H9 (cell line): Measurements from ENCODE around the gene DUT. TPM values are rescaled to one million over a fixed set of nuclear protein-coding genes. Genes with fewer than 3 reads are reported as not detected.

ENCODE experiments used
- DNase-seq: peaks from one replicate; pipeline ENCODE4 v3.0.0-alpha.2; 2017
- H2AFZ ChIP-seq: one replicate; pipeline ENCODE4 v1.6.1; 2013; ENCODE audit warnings: mild to moderate bottlenecking, low read length, control low read depth, moderate library complexity
- H2AK5ac ChIP-seq: 2 replicates; pipeline ENCODE4 v1.6.1; 2013; ENCODE audit warnings: low read length, control low read depth, mixed read lengths; ENCODE audit not compliant: insufficient read length
- H2BK120ac ChIP-seq: one replicate; pipeline ENCODE4 v1.6.1; 2013; ENCODE audit warnings: low read depth, mild to moderate bottlenecking, low read length, control low read depth, inconsistent platforms; ENCODE audit not compliant: poor library complexity, severe bottlenecking
- H2BK12ac ChIP-seq: 2 replicates; pipeline ENCODE4 v1.6.1; 2013; ENCODE audit warnings: low read length, control low read depth, mixed read lengths, low read depth; ENCODE audit not compliant: insufficient read length
- H2BK15ac ChIP-seq: 2 replicates; pipeline ENCODE4 v1.6.1; 2013; ENCODE audit warnings: low read depth, low read length, control low read depth
- H2BK20ac ChIP-seq: one replicate; pipeline ENCODE4 v1.6.1; 2013; ENCODE audit warnings: low read depth, mild to moderate bottlenecking, low read length, control low read depth, inconsistent platforms; ENCODE audit not compliant: poor library complexity, severe bottlenecking
- H2BK5ac ChIP-seq: 2 replicates; pipeline ENCODE4 v1.6.1; 2013; ENCODE audit warnings: low read length, control low read depth, mixed read lengths; ENCODE audit not compliant: insufficient read length
- H3K14ac ChIP-seq: 2 replicates; pipeline ENCODE4 v1.6.1; 2013; ENCODE audit warnings: low read length, control low read depth; ENCODE audit not compliant: insufficient read depth
- H3K18ac ChIP-seq: 2 replicates; pipeline ENCODE4 v1.6.1; 2013; ENCODE audit warnings: low read depth, mild to moderate bottlenecking, mixed read lengths, low read length, control low read depth; ENCODE audit not compliant: insufficient read length
- H3K23ac ChIP-seq: 2 replicates; pipeline ENCODE4 v1.6.1; 2013; ENCODE audit warnings: low read length, control low read depth, mixed read lengths, low read depth; ENCODE audit not compliant: insufficient read length
- H3K23me2 ChIP-seq: 2 replicates; pipeline ENCODE4 v1.6.1; 2013; ENCODE audit warnings: low read depth, mild to moderate bottlenecking, mixed read lengths, low read length, control low read depth; ENCODE audit not compliant: insufficient read length, poor library complexity, severe bottlenecking
- H3K27ac ChIP-seq: 2 replicates; pipeline ENCODE4 v1.5.1; 2013; ENCODE audit warnings: low read length, control low read depth, mixed read lengths, low read depth; ENCODE audit not compliant: insufficient read length
- H3K27me3 ChIP-seq: 2 replicates; pipeline ENCODE4 v1.6.1; 2013; ENCODE audit warnings: low read length, control low read depth, inconsistent platforms; ENCODE audit not compliant: insufficient read depth
- H3K4ac ChIP-seq: 2 replicates; pipeline ENCODE4 v1.6.1; 2013; ENCODE audit warnings: low read depth, mild to moderate bottlenecking, control low read depth, inconsistent platforms, low read length, moderate library complexity
- H3K4me1 ChIP-seq: 2 replicates; pipeline ENCODE4 v1.6.1; 2013; ENCODE audit warnings: low read length, control low read depth, inconsistent platforms; ENCODE audit not compliant: insufficient read depth
- H3K4me2 ChIP-seq: 2 replicates; pipeline ENCODE4 v1.6.1; 2013; ENCODE audit warnings: low read length, control low read depth, mixed read lengths; ENCODE audit not compliant: insufficient read length, insufficient read depth
- H3K56ac ChIP-seq: 2 replicates; pipeline ENCODE4 v1.6.1; 2013; ENCODE audit warnings: low read depth, mild to moderate bottlenecking, mixed read lengths, low read length, control low read depth; ENCODE audit not compliant: insufficient read length
- H3K79me1 ChIP-seq: 2 replicates; pipeline ENCODE4 v1.6.1; 2013; ENCODE audit warnings: low read depth, mild to moderate bottlenecking, moderate library complexity, low read length, control low read depth, inconsistent platforms; ENCODE audit not compliant: insufficient read depth, poor library complexity, severe bottlenecking
- H3K79me2 ChIP-seq: 2 replicates; pipeline ENCODE4 v1.6.1; 2013; ENCODE audit warnings: low read length, control low read depth, inconsistent platforms; ENCODE audit not compliant: insufficient read depth
- H3K9ac ChIP-seq: 2 replicates; pipeline ENCODE4 v1.6.1; 2013; ENCODE audit warnings: low read length, control low read depth, mixed read lengths; ENCODE audit not compliant: insufficient read length; ENCODE audit errors: extremely low read depth
- H3K9me3 ChIP-seq: one replicate; pipeline ENCODE4 v1.6.1; 2013; ENCODE audit warnings: low read depth, low read length, inconsistent platforms; ENCODE audit not compliant: control insufficient read depth
- H3T11ph ChIP-seq: one replicate; pipeline ENCODE4 v1.6.1; 2013; ENCODE audit warnings: mild to moderate bottlenecking, low read length, control low read depth, inconsistent platforms
- H4K20me1 ChIP-seq: one replicate; pipeline ENCODE4 v1.6.1; 2013; ENCODE audit not compliant: control insufficient read depth, insufficient read length, insufficient read depth
- H4K5ac ChIP-seq: 2 replicates; pipeline ENCODE4 v1.6.1; 2013; ENCODE audit warnings: low read depth, mild to moderate bottlenecking, mixed read lengths, low read length, control low read depth; ENCODE audit not compliant: insufficient read length
- H4K8ac ChIP-seq: replicated peaks from 2 replicates; pipeline ENCODE4 v1.6.1; 2013; ENCODE audit warnings: low read length, control low read depth, mixed read lengths, low read depth; ENCODE audit not compliant: insufficient read length
- H4K91ac ChIP-seq: 2 replicates; pipeline ENCODE4 v1.6.1; 2013; ENCODE audit warnings: low read depth, mild to moderate bottlenecking, moderate library complexity, mixed read lengths, low read length, control low read depth; ENCODE audit not compliant: insufficient read length
- H3K27ac Mint-ChIP-seq, 3 experiments: 2 replicates in 2 of 3; 3 replicates in 1 of 3; pipeline ENCODE4 v1.8.0; 2020 to 2021; ENCODE audit warnings: mixed read lengths in 3 of 3, mild to moderate bottlenecking in 1 of 3, moderate library complexity in 1 of 3
- H3K27me3 Mint-ChIP-seq: 2 replicates; pipeline ENCODE4 v1.8.0; 2021; ENCODE audit warnings: low read depth, mild to moderate bottlenecking, moderate library complexity, mixed read lengths
- H3K36me3 Mint-ChIP-seq, 3 experiments: 2 replicates in 2 of 3; 3 replicates in 1 of 3; pipeline ENCODE4 v1.8.0; 2020 to 2021; ENCODE audit warnings: low read depth in 3 of 3, mixed read lengths in 3 of 3; ENCODE audit not compliant: insufficient read depth in 1 of 3
- H3K4me1 Mint-ChIP-seq, 2 experiments: 2 replicates each; pipeline ENCODE4 v1.8.0; 2020; ENCODE audit warnings: mixed read lengths in 2 of 2
- H3K4me3 Mint-ChIP-seq, 2 experiments: 2 replicates in 1 of 2; 3 replicates in 1 of 2; pipeline ENCODE4 v1.8.0; 2020 to 2021; ENCODE audit warnings: mild to moderate bottlenecking in 2 of 2, mixed read lengths in 2 of 2, moderate library complexity in 1 of 2
- H3K9me3 Mint-ChIP-seq, 2 experiments: 2 replicates in 1 of 2; 3 replicates in 1 of 2; pipeline ENCODE4 v1.8.0; 2020; ENCODE audit warnings: mild to moderate bottlenecking in 2 of 2, mixed read lengths in 2 of 2, moderate library complexity in 1 of 2
- WGBS: extraction: QIAGEN DNeasy Blood & Tissue Kit; methylation state at CpG from one replicate; pipeline ENCODE4 v1.1.7; 2013; ENCODE audit warnings: missing lambda C conversion rate, low lambda C conversion rate, mixed read lengths; ENCODE audit not compliant: insufficient read length; ENCODE audit errors: extremely low coverage; 5-methylcytosine and 5-hydroxymethylcytosine counted together
- total RNA-seq: library from RNA; stranded (reverse); gene quantifications from 2 replicates; pipeline ENCODE4 v1.2.1, GENCODE V29; 2021
- TF ChIP-seq, protein P1 (sequence below): fragments of 200-600 bp; sonication (generic); conservative IDR thresholded peaks from 3 replicates; pipeline ENCODE4 v1.8.0; 2021; ENCODE audit warnings: antibody characterized with exemption, mild to moderate bottlenecking

DUT gene
- total RNA-seq, 1 experiment from 2014 or later = 137 TPM

DNA sequence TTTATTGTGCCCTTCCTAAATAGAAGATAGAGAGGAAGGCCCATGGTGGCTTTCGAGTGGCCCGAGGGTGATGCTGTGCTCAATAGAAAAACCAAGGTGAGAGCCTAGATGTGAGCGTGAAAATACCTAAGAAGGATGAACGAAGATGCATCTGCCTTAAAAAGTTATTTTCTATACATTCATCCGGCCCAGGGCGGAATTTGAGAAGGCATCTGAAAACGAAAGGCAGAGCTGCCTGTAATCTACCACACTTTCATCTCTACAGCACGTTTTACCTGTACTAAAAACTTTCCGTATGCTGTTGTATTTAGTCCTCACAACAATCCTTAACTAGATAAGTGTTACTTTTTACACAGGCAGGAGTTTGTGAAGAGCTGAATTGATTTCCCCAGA is 1.4 kb downstream of the DUT start:
- Histone ChIP-seq H3K23ac (no peak overlapping the region), H3K23me2 (peaks cover 14% of the 10 kb centered on the region), H4K5ac (no peak overlapping the region), H4K91ac (no peak overlapping the region), H2BK12ac (no peak overlapping the region), H2AK5ac (no peak overlapping the region), H3K79me1 (no peaks in the 10 kb centered on the region), H4K8ac (no peak overlapping the region), H2BK20ac (no peak overlapping the region), H2BK5ac (no peak overlapping the region), H2BK15ac (no peak overlapping the region), H3K9ac (peak overlapping the region; percentile 95), H3K79me2 (no peaks in the 10 kb centered on the region; the same call in 1 of the 2 replicates), H3K4me1 (no peaks in the 10 kb centered on the region), H3K4me2 (peak overlapping the region; percentile 95), H2BK120ac (peak overlapping the region; percentile 10), H3K9me3 (no peaks in the 10 kb centered on the region), H3K27ac (no peak overlapping the region), H4K20me1 (no peaks in the 10 kb centered on the region), H3K14ac (0 out of 2 replicates have a peak overlapping the region, but pooled peaks have one; percentile 87), H3K27me3 (no peaks in the 10 kb centered on the region), H3T11ph (no peak overlapping the region), H3K56ac (no peak overlapping the region), H3K18ac (no peak overlapping the region), H3K4ac (no peak overlapping the region; the same call in 1 of the 2 replicates), H2AFZ (no peak overlapping the region)
- WGBS = no CpG with 5 or more reads among the region's 9 CpGs
- H3K4me3 Mint-ChIP-seq = peak overlapping the region; percentile 96 to 98
- H3K36me3 Mint-ChIP-seq = peaks cover 9 to 39% (median 26%) of the 10 kb centered on the region in 3 experiments
- TF ChIP-seq, protein P1, sequence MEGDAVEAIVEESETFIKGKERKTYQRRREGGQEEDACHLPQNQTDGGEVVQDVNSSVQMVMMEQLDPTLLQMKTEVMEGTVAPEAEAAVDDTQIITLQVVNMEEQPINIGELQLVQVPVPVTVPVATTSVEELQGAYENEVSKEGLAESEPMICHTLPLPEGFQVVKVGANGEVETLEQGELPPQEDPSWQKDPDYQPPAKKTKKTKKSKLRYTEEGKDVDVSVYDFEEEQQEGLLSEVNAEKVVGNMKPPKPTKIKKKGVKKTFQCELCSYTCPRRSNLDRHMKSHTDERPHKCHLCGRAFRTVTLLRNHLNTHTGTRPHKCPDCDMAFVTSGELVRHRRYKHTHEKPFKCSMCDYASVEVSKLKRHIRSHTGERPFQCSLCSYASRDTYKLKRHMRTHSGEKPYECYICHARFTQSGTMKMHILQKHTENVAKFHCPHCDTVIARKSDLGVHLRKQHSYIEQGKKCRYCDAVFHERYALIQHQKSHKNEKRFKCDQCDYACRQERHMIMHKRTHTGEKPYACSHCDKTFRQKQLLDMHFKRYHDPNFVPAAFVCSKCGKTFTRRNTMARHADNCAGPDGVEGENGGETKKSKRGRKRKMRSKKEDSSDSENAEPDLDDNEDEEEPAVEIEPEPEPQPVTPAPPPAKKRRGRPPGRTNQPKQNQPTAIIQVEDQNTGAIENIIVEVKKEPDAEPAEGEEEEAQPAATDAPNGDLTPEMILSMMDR = no peak
- no peaks in the 10 kb centered on the region for H3K9me3 Mint-ChIP-seq
- peaks cover 27 to 35% of the 10 kb centered on the region in 2 experiments for H3K4me1 Mint-ChIP-seq
- peak overlapping the region in 2 of 3 experiments; percentile 12 to 88; a peak in 4 of 7 replicates for H3K27ac Mint-ChIP-seq
- no peaks in the 10 kb centered on the region for H3K27me3 Mint-ChIP-seq
- DNase-seq = no peak
